Natural killer cell treated with Interleukin-12 subunit alpha and Interleukin-12 subunit beta and Interleukin-15 and Interleukin-18, amount 100 ng/mL, for 72 hours (primary cell): Measurements from ENCODE around the gene XRCC4. TPM values are rescaled to one million over a fixed set of nuclear protein-coding genes. Genes with fewer than 3 reads are reported as not detected.

Experiments
- ATAC-seq, 2 donors: fragments of 150-1000 bp; cut with Tn5 transposase in 1 of 2; sonication (Bioruptor Pico), chemical (Tn5 transposase) in 1 of 2; 2 replicates each; pipeline ENCODE4 v1.10.0; 2021
- DNase-seq: peaks from one replicate; pipeline ENCODE4 v3.0.0; 2022; ENCODE audit warnings: low spot score
- H3K27ac Mint-ChIP-seq, 2 donors: 1 replicate in 1 of 2; 2 replicates in 1 of 2; pipeline ENCODE4 v1.8.0; 2022; ENCODE audit warnings: mixed read lengths in 2 of 2, mild to moderate bottlenecking in 1 of 2, moderate library complexity in 1 of 2
- H3K27me3 Mint-ChIP-seq, 2 donors: 1 replicate in 1 of 2; 2 replicates in 1 of 2; pipeline ENCODE4 v1.8.0; 2022; ENCODE audit warnings: mixed read lengths in 2 of 2
- H3K36me3 Mint-ChIP-seq: one replicate; pipeline ENCODE4 v1.8.0; 2022; ENCODE audit warnings: mixed read lengths
- H3K4me1 Mint-ChIP-seq, 2 donors: 1 replicate in 1 of 2; 2 replicates in 1 of 2; pipeline ENCODE4 v1.8.0; 2022; ENCODE audit warnings: low read depth in 2 of 2, mixed read lengths in 2 of 2, mild to moderate bottlenecking in 1 of 2
- H3K4me3 Mint-ChIP-seq: one replicate; pipeline ENCODE4 v1.8.0; 2022; ENCODE audit warnings: mixed read lengths
- H3K9me3 Mint-ChIP-seq: 2 replicates; pipeline ENCODE4 v1.8.0; 2022; ENCODE audit warnings: mixed read lengths
- total RNA-seq, 2 donors: library from RNA; stranded (reverse); gene quantifications; one replicate each; pipeline ENCODE4 v1.2.3, GENCODE V29; 2022

The XRCC4 gene
- total RNA-seq, 2 donors from 2014 or later: 10.2 to 13.9 TPM

- Mint-ChIP-seq H3K36me3 (peaks cover 23% of the 10 kb centered on the region), H3K9me3 (peaks cover 14% of the 10 kb centered on the region), H3K4me1 (peaks cover 13 to 17% of the 10 kb centered on the region in 2 donors), H3K27ac (no peak overlapping the region), H3K4me3 (no peak overlapping the region), H3K27me3 (no peaks in the 10 kb centered on the region)
- no peak for DNase-seq
- ATAC-seq: no peak
Observed at GRCh38 chr5:83090169-83090568, 12.8 kb downstream of the XRCC4 start.

GRCh38 chr5:83092619-83093018 is 15.3 kb downstream of the XRCC4 start:
- Mint-ChIP-seq H3K9me3 (peaks cover 14% of the 10 kb centered on the region), H3K36me3 (peaks cover 23% of the 10 kb centered on the region), H3K27ac (no peak overlapping the region), H3K4me3 (no peak overlapping the region), H3K4me1 (peaks cover 17% of the 10 kb centered on the region in 2 donors), H3K27me3 (no peaks in the 10 kb centered on the region)
- DNase-seq (no peak), ATAC-seq (no peak)

GRCh38 chr5:83093692-83094091 is 16.3 kb downstream of the XRCC4 start:
- no peak overlapping the region for H3K4me3 Mint-ChIP-seq
- H3K27ac Mint-ChIP-seq: no peak overlapping the region
- no peak for DNase-seq
- H3K4me1 Mint-ChIP-seq: peaks cover 17% of the 10 kb centered on the region in 2 donors
- no peak for ATAC-seq
- no peaks in the 10 kb centered on the region for H3K27me3 Mint-ChIP-seq
- H3K9me3 Mint-ChIP-seq: peaks cover 14% of the 10 kb centered on the region
- H3K36me3 Mint-ChIP-seq: peaks cover 23% of the 10 kb centered on the region

GRCh38 chr5:83095163-83095956 is 18.0 kb downstream of the XRCC4 start:
- peaks cover 17% of the 10 kb centered on the region in 2 donors for H3K4me1 Mint-ChIP-seq
- no peaks in the 10 kb centered on the region for H3K27me3 Mint-ChIP-seq
- no peak for ATAC-seq
- H3K27ac Mint-ChIP-seq: no peak overlapping the region
- no peak for DNase-seq
- H3K9me3 Mint-ChIP-seq: peaks cover 14% of the 10 kb centered on the region
- no peak overlapping the region for H3K4me3 Mint-ChIP-seq
- peaks cover 23% of the 10 kb centered on the region for H3K36me3 Mint-ChIP-seq

- Mint-ChIP-seq H3K27ac (no peak overlapping the region), H3K27me3 (no peaks in the 10 kb centered on the region), H3K36me3 (peaks cover 23% of the 10 kb centered on the region), H3K4me1 (peaks cover 17% of the 10 kb centered on the region in 2 donors), H3K9me3 (peaks cover 14% of the 10 kb centered on the region), H3K4me3 (no peak overlapping the region)
- ATAC-seq (no peak), DNase-seq (no peak)
Observed at GRCh38 chr5:83095957-83096539, 18.7 kb downstream of the XRCC4 start.

GRCh38 chr5:83096660-83097339 is 19.5 kb downstream of the XRCC4 start:
- Mint-ChIP-seq H3K4me1 (peaks cover 15 to 16% of the 10 kb centered on the region in 2 donors), H3K36me3 (peaks cover 23% of the 10 kb centered on the region), H3K4me3 (no peak overlapping the region), H3K27me3 (no peaks in the 10 kb centered on the region), H3K9me3 (peaks cover 14% of the 10 kb centered on the region), H3K27ac (no peak overlapping the region)
- ATAC-seq (no peak), DNase-seq (no peak)

GRCh38 chr5:83097689-83098231 is 20.4 kb downstream of the XRCC4 start:
- Mint-ChIP-seq H3K9me3 (peaks cover 14% of the 10 kb centered on the region), H3K4me1 (peaks cover 5 to 6% of the 10 kb centered on the region in 2 donors), H3K4me3 (no peak overlapping the region), H3K36me3 (peaks cover 18% of the 10 kb centered on the region), H3K27ac (no peak overlapping the region), H3K27me3 (no peaks in the 10 kb centered on the region)
- no peak for DNase-seq
- no peak for ATAC-seq

GRCh38 chr5:83099001-83099400 is 21.7 kb downstream of the XRCC4 start:
- ATAC-seq: no peak
- Mint-ChIP-seq H3K36me3 (peaks cover 6% of the 10 kb centered on the region), H3K9me3 (peaks cover 4% of the 10 kb centered on the region), H3K27ac (no peak overlapping the region), H3K27me3 (no peaks in the 10 kb centered on the region), H3K4me1 (peaks cover 0 to 4% of the 10 kb centered on the region in 2 donors), H3K4me3 (no peak overlapping the region)
- DNase-seq: no peak

- H3K36me3 Mint-ChIP-seq: peaks cover 2% of the 10 kb centered on the region
- H3K27me3 Mint-ChIP-seq: no peaks in the 10 kb centered on the region
- H3K9me3 Mint-ChIP-seq: peaks cover under 1% of the 10 kb centered on the region
- ATAC-seq: no peak
- DNase-seq: no peak
- no peak overlapping the region for H3K4me3 Mint-ChIP-seq
- H3K27ac Mint-ChIP-seq: no peak overlapping the region
- peaks cover 0 to 4% of the 10 kb centered on the region in 2 donors for H3K4me1 Mint-ChIP-seq
Observed at GRCh38 chr5:83099445-83099844, 22.1 kb downstream of the XRCC4 start.

GRCh38 chr5:83101514-83101913 is 24.2 kb downstream of the XRCC4 start:
- no peaks in the 10 kb centered on the region for H3K27me3 Mint-ChIP-seq
- no peak overlapping the region for H3K4me3 Mint-ChIP-seq
- H3K27ac Mint-ChIP-seq: no peak overlapping the region
- no peak for ATAC-seq
- no peaks in the 10 kb centered on the region for H3K9me3 Mint-ChIP-seq
- no peak for DNase-seq
- H3K4me1 Mint-ChIP-seq: peaks cover 0 to 4% of the 10 kb centered on the region in 2 donors
- H3K36me3 Mint-ChIP-seq: no peaks in the 10 kb centered on the region

GRCh38 chr5:83102364-83102980 is 25.1 kb downstream of the XRCC4 start:
- no peaks in the 10 kb centered on the region for H3K4me1 Mint-ChIP-seq
- ATAC-seq (no peak), DNase-seq (no peak)
- H3K27ac Mint-ChIP-seq: no peak overlapping the region
- H3K36me3 Mint-ChIP-seq: no peaks in the 10 kb centered on the region
- no peaks in the 10 kb centered on the region for H3K9me3 Mint-ChIP-seq
- no peak overlapping the region for H3K4me3 Mint-ChIP-seq
- no peaks in the 10 kb centered on the region for H3K27me3 Mint-ChIP-seq

- Mint-ChIP-seq H3K27ac (no peak overlapping the region), H3K4me3 (no peak overlapping the region), H3K4me1 (no peaks in the 10 kb centered on the region), H3K36me3 (no peaks in the 10 kb centered on the region), H3K9me3 (no peaks in the 10 kb centered on the region), H3K27me3 (no peaks in the 10 kb centered on the region)
- ATAC-seq: no peak
- DNase-seq: no peak
Observed at GRCh38 chr5:83104021-83104420, 26.7 kb downstream of the XRCC4 start.

- H3K36me3 Mint-ChIP-seq: peaks cover 8% of the 10 kb centered on the region
- no peaks in the 10 kb centered on the region for H3K27me3 Mint-ChIP-seq
- no peak overlapping the region for H3K4me3 Mint-ChIP-seq
- H3K9me3 Mint-ChIP-seq: no peaks in the 10 kb centered on the region
- DNase-seq (no peak), ATAC-seq (no peak)
- no peak overlapping the region for H3K27ac Mint-ChIP-seq
- peaks cover 0 to 3% of the 10 kb centered on the region in 2 donors for H3K4me1 Mint-ChIP-seq
Observed at GRCh38 chr5:83107692-83108420, 30.5 kb downstream of the XRCC4 start.
